HEK293T (cell line): ENCODE data around the gene UIMC1.

Experiments
- ARNT ChIP-seq: fragments of 450-650 bp; IDR thresholded peaks from 2 replicates; pipeline ENCODE4 v1.6.1; 2017; ENCODE audit warnings: mild to moderate bottlenecking
- BHLHE40 ChIP-seq: fragments of 450-650 bp; IDR thresholded peaks from 2 replicates; pipeline ENCODE4 v1.6.1; 2016; ENCODE audit warnings: mild to moderate bottlenecking, moderate library complexity, borderline replicate concordance
- FOXM1 ChIP-seq: fragments of 450-650 bp; IDR thresholded peaks from 2 replicates; pipeline ENCODE4 v1.6.1; 2017; ENCODE audit warnings: mild to moderate bottlenecking, borderline replicate concordance
- HDGF ChIP-seq: fragments of 450-650 bp; IDR thresholded peaks from 2 replicates; pipeline ENCODE4 v1.6.1; 2017; ENCODE audit warnings: antibody characterized with exemption, borderline replicate concordance
- PKNOX1 ChIP-seq: fragments of 450-650 bp; IDR thresholded peaks from 2 replicates; pipeline ENCODE4 v1.6.1; 2016
- SP1 ChIP-seq: fragments of 450-650 bp; IDR thresholded peaks from 2 replicates; pipeline ENCODE4 v1.6.1; 2017
- SUZ12 ChIP-seq: fragments of 450-650 bp; IDR thresholded peaks from 2 replicates; pipeline ENCODE4 v1.6.1; 2016; ENCODE audit warnings: mild to moderate bottlenecking
- ZNF384 ChIP-seq: fragments of 450-650 bp; IDR thresholded peaks from 2 replicates; pipeline ENCODE4 v1.6.1; 2016

GRCh38 chr5:176875783-176876505, 130.6 kb downstream of the UIMC1 start:
- TF ChIP-seq BHLHE40 (no peak), FOXM1 (no peak), HDGF (no peak), SP1 (no peak), ZNF384 (no peak), ARNT (no peak), SUZ12 (no peak), PKNOX1 (no peak)
